OCI-LY3 (cell line): ENCODE results near the gene METTL24.

Experiments used
- CTCF ChIP-seq: fragments of 200-600, 300-600 bp; sonication (generic); IDR thresholded peaks from 2 replicates; pipeline ENCODE4 v1.5.1; 2014; ENCODE audit warnings: antibody characterized with exemption, low read length, low read depth
- EZH2phosphoT487 ChIP-seq: fragments of 200-600 bp; shearing (Covaris generic); IDR thresholded peaks from 2 replicates; pipeline ENCODE4 v1.6.1; 2018; ENCODE audit warnings: antibody characterized with exemption, mixed run types, low read depth

- TF ChIP-seq CTCF (no peak), EZH2phosphoT487 (no peak)
Observed at GRCh38 chr6:110326057-110326456, 32.1 kb downstream of the METTL24 start.
